Measurements from ENCODE around the gene KCNH4. TPM values are rescaled to one million over a fixed set of nuclear protein-coding genes. Genes with fewer than 3 reads are reported as not detected.
"Not testable (repeated sequence)": the region's sequence is repeated elsewhere in the genome, so short reads cannot be mapped to it uniquely, and the experiment has no call there.

The KCNH4 gene
- total and polyA plus RNA-seq, 2 experiments from 2014 or later, result 0.17 to 0.23 TPM

GRCh38 chr17:42146911-42147607 lies 33.9 kb downstream of the KCNH4 start:
- no peak for DNase-seq (ENCODE audit: low spot score)
- no peaks in the 10 kb centered on the region for H3K27me3 ChIP-seq
- H4K20me1 ChIP-seq (ENCODE audit: insufficient read depth, poor library complexity, severe bottlenecking), result peaks cover 65% of the 10 kb centered on the region
- H3K4me3 ChIP-seq, result no peak overlapping the region
- 93% methylated on average over 13 of the region's 13 CpGs for WGBS (ENCODE audit: low lambda C conversion rate, missing lambda C conversion rate)
- no peak for TF ChIP-seq EZH2 (IDR thresholded peaks at IDR 0.05; ENCODE audit: borderline replicate concordance)
- no peak for TF ChIP-seq CTCF (IDR thresholded peaks at IDR 0.05; ENCODE audit: poor library complexity)
- TF ChIP-seq EZH2phosphoT487 (IDR thresholded peaks at IDR 0.05; ENCODE audit: low read depth, severe bottlenecking, unreplicated experiment), result no peak
- H3K9me2 ChIP-seq (replicated peaks; ENCODE audit: insufficient read depth), result no peaks in the 10 kb centered on the region
- no peak overlapping the region for H3K4me2 ChIP-seq
- H3K36me3 ChIP-seq (replicated peaks; ENCODE audit: insufficient read depth, low read depth), result no peaks in the 10 kb centered on the region
- peaks cover 95% of the 10 kb centered on the region for H3K79me2 ChIP-seq
- H3K9me3 ChIP-seq (ENCODE audit: low read depth), result no peaks in the 10 kb centered on the region
- H3K27ac ChIP-seq, result no peak overlapping the region
- no peak overlapping the region for H2AFZ ChIP-seq
- H3K4me1 ChIP-seq (ENCODE audit: insufficient read depth), result peaks cover 7% of the 10 kb centered on the region

GRCh38 chr17:42143138-42143537 lies 37.8 kb downstream of the KCNH4 start:
- WGBS (ENCODE audit: low lambda C conversion rate, missing lambda C conversion rate), result 73% methylated on average over 4 of the region's 4 CpGs
- H3K36me3 ChIP-seq (replicated peaks; ENCODE audit: insufficient read depth, low read depth); H3K4me3 ChIP-seq; H3K4me1 ChIP-seq (ENCODE audit: insufficient read depth); H3K27me3 ChIP-seq; H2AFZ ChIP-seq; H3K9me3 ChIP-seq (ENCODE audit: low read depth); H3K4me2 ChIP-seq; H3K9me2 ChIP-seq (replicated peaks; ENCODE audit: insufficient read depth): not testable (repeated sequence)
- Histone ChIP-seq H4K20me1 (ENCODE audit: insufficient read depth, poor library complexity, severe bottlenecking) (peaks cover 78% of the 10 kb centered on the region), H3K79me2 (peaks cover 96% of the 10 kb centered on the region), H3K27ac (peak overlapping the region; percentile 65)
- peak; percentile 35 for DNase-seq (ENCODE audit: low spot score)

- no peaks in the 10 kb centered on the region for H3K9me2 ChIP-seq (replicated peaks; ENCODE audit: insufficient read depth)
- no peaks in the 10 kb centered on the region for H3K9me3 ChIP-seq (ENCODE audit: low read depth)
- TF ChIP-seq CTCF (IDR thresholded peaks at IDR 0.05; ENCODE audit: poor library complexity), result no peak
- TF ChIP-seq EZH2 (IDR thresholded peaks at IDR 0.05; ENCODE audit: borderline replicate concordance), result no peak
- no peak for TF ChIP-seq EZH2phosphoT487 (IDR thresholded peaks at IDR 0.05; ENCODE audit: low read depth, severe bottlenecking, unreplicated experiment)
- no peaks in the 10 kb centered on the region for H3K36me3 ChIP-seq (replicated peaks; ENCODE audit: insufficient read depth, low read depth)
- H2AFZ ChIP-seq, result no peak overlapping the region
- 75% methylated on average over 7 of the region's 7 CpGs for WGBS (ENCODE audit: low lambda C conversion rate, missing lambda C conversion rate)
- DNase-seq (ENCODE audit: low spot score), result no peak
- no peak overlapping the region for H3K4me3 ChIP-seq
- peaks cover 98% of the 10 kb centered on the region for H3K79me2 ChIP-seq
- no peaks in the 10 kb centered on the region for H3K27me3 ChIP-seq
- peaks cover 7% of the 10 kb centered on the region for H3K4me1 ChIP-seq (ENCODE audit: insufficient read depth)
- H3K4me2 ChIP-seq, result no peak overlapping the region
- peak overlapping the region; percentile 61 for H3K27ac ChIP-seq
- peaks cover 82% of the 10 kb centered on the region for H4K20me1 ChIP-seq (ENCODE audit: insufficient read depth, poor library complexity, severe bottlenecking)
Observed at GRCh38 chr17:42142371-42142896, 38.5 kb downstream of the KCNH4 start.

GRCh38 chr17:42141382-42141781 lies 39.6 kb downstream of the KCNH4 start:
- Histone ChIP-seq H3K27ac (no peak overlapping the region), H2AFZ (no peak overlapping the region), H4K20me1 (ENCODE audit: insufficient read depth, poor library complexity, severe bottlenecking) (peaks cover 78% of the 10 kb centered on the region), H3K27me3 (no peaks in the 10 kb centered on the region), H3K4me2 (no peak overlapping the region), H3K4me1 (ENCODE audit: insufficient read depth) (peaks cover 11% of the 10 kb centered on the region), H3K9me3 (ENCODE audit: low read depth) (no peaks in the 10 kb centered on the region), H3K36me3 (replicated peaks; ENCODE audit: insufficient read depth, low read depth) (no peaks in the 10 kb centered on the region), H3K79me2 (peaks cover 98% of the 10 kb centered on the region), H3K4me3 (no peak overlapping the region), H3K9me2 (replicated peaks; ENCODE audit: insufficient read depth) (no peaks in the 10 kb centered on the region)
- no peak for DNase-seq (ENCODE audit: low spot score)
- whole genome bisulfite sequencing (ENCODE audit: low lambda C conversion rate, missing lambda C conversion rate), result 93% methylated on average over 8 of the region's 8 CpGs
- TF ChIP-seq EZH2 (IDR thresholded peaks at IDR 0.05; ENCODE audit: borderline replicate concordance) (no peak), CTCF (IDR thresholded peaks at IDR 0.05; ENCODE audit: poor library complexity) (no peak), EZH2phosphoT487 (IDR thresholded peaks at IDR 0.05; ENCODE audit: low read depth, severe bottlenecking, unreplicated experiment) (no peak)

- WGBS (ENCODE audit: low lambda C conversion rate, missing lambda C conversion rate), result 96% methylated on average over 7 of the region's 7 CpGs
- H3K36me3 ChIP-seq (replicated peaks; ENCODE audit: insufficient read depth, low read depth), result not testable (repeated sequence)
Observed at GRCh38 chr17:42140690-42141089, 40.3 kb downstream of the KCNH4 start.

More at GRCh38 chr17:42140690-42141089, 40.3 kb downstream of the KCNH4 start:
- H3K4me3 ChIP-seq; H2AFZ ChIP-seq; H3K27ac ChIP-seq; H3K9me3 ChIP-seq (ENCODE audit: low read depth); H3K4me2 ChIP-seq; DNase-seq (ENCODE audit: low spot score); H3K27me3 ChIP-seq; H3K9me2 ChIP-seq (replicated peaks; ENCODE audit: insufficient read depth): not testable (repeated sequence)
- Histone ChIP-seq H3K79me2 (peaks cover 95% of the 10 kb centered on the region), H3K4me1 (ENCODE audit: insufficient read depth) (peaks cover 14% of the 10 kb centered on the region), H4K20me1 (ENCODE audit: insufficient read depth, poor library complexity, severe bottlenecking) (peaks cover 79% of the 10 kb centered on the region)
